ENCODE results near the gene DAZL.

DAZL gene

GRCh38 chr3:16589867-16590624, 15.2 kb downstream of the DAZL start:
- DNase-seq = no peak

- no peak for DNase-seq
These were observed 16.1 kb downstream of the DAZL start for GRCh38 chr3:16589120-16589519.

GRCh38 chr3:16587681-16588060, 17.6 kb downstream of the DAZL start:
- DNase-seq = no peak

- DNase-seq = no peak
These were observed 18.1 kb downstream of the DAZL start for GRCh38 chr3:16587047-16587680.

- DNase-seq = no peak
These were observed 20.3 kb downstream of the DAZL start for GRCh38 chr3:16584880-16585279.

- no peak for DNase-seq
These were observed 21.7 kb downstream of the DAZL start for GRCh38 chr3:16583551-16583950.

- no peak for DNase-seq
These were observed 35.1 kb downstream of the DAZL start for GRCh38 chr3:16570113-16570512.

- DNase-seq = no peak
These were observed 36.7 kb downstream of the DAZL start for GRCh38 chr3:16568532-16568931.

- no peak for DNase-seq
These were observed 37.1 kb downstream of the DAZL start for GRCh38 chr3:16568115-16568514.

- no peak for DNase-seq
These were observed 45.4 kb downstream of the DAZL start for GRCh38 chr3:16559653-16560365.

- DNase-seq = no peak
These were observed 51.1 kb downstream of the DAZL start for GRCh38 chr3:16554126-16554525.

GRCh38 chr3:16552757-16553156, 52.5 kb downstream of the DAZL start:
- no peak for DNase-seq

- DNase-seq = no peak
These were observed 53.8 kb downstream of the DAZL start for GRCh38 chr3:16551342-16551976.

GRCh38 chr3:16550676-16551341, 54.4 kb downstream of the DAZL start:
- peak; percentile 67 for DNase-seq

GRCh38 chr3:16550305-16550675, 54.9 kb downstream of the DAZL start:
- no peak for DNase-seq

GRCh38 chr3:16548721-16549120, 56.5 kb downstream of the DAZL start:
- DNase-seq = no peak

- DNase-seq = no peak
These were observed 57.5 kb downstream of the DAZL start for GRCh38 chr3:16547561-16548357.

GRCh38 chr3:16546186-16547010, 58.8 kb downstream of the DAZL start:
- no peak for DNase-seq

- no peak for DNase-seq
These were observed 59.6 kb downstream of the DAZL start for GRCh38 chr3:16545413-16546185.

- no peak for DNase-seq
These were observed 61.9 kb downstream of the DAZL start for GRCh38 chr3:16543242-16543864.

Measured in T1000 (cell line).